Measurements from ENCODE around the gene RPSA.

Gene RPSA

DNA sequence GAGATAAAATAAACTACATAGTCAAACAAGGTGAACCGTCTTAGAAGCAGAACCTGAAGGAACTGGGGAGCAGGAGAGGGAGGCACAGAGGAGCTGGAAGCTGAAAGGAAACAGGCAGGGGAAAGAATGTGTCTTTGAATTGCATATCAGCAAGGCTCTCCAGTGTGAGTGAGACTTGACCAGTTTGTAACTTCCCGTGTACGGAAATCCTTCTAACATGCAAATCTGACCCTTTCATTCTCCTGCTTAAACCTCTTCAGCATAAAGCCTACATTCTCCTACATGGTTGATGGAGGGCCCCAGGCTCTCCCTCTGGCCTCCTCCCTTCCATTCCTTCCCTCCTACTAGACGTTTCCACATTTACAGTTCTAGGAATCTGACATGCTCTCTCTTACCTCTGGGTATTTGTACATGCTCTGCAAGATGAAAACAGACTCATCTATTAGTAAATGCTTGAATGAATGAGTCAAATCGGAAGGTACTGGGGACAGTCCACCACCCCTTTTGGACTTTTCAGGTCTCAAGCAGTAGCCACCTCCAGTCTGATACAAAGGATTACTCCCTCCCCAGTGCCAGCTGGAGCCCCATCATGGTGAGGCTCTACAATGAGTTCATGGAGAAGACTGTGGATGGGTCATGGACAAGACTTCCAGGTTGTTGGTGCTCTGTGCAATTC, 29.4 kb upstream of the RPSA start:
- DNase-seq (ENCODE audit: low spot score): no peak
- CTCF ChIA-PET: interaction anchor here (0.6 to 1.2 kb wide), 3 partner anchors 29 to 181 kb away, joined by 3 to 5 read pairs (median 3); partner anchors contain the start of gene RPSA
- TF ChIP-seq, protein P1, sequence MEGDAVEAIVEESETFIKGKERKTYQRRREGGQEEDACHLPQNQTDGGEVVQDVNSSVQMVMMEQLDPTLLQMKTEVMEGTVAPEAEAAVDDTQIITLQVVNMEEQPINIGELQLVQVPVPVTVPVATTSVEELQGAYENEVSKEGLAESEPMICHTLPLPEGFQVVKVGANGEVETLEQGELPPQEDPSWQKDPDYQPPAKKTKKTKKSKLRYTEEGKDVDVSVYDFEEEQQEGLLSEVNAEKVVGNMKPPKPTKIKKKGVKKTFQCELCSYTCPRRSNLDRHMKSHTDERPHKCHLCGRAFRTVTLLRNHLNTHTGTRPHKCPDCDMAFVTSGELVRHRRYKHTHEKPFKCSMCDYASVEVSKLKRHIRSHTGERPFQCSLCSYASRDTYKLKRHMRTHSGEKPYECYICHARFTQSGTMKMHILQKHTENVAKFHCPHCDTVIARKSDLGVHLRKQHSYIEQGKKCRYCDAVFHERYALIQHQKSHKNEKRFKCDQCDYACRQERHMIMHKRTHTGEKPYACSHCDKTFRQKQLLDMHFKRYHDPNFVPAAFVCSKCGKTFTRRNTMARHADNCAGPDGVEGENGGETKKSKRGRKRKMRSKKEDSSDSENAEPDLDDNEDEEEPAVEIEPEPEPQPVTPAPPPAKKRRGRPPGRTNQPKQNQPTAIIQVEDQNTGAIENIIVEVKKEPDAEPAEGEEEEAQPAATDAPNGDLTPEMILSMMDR (conservative IDR thresholded peaks at IDR 0.05; ENCODE audit: low read depth): no peak
- POLR2A ChIA-PET (ENCODE audit: low non-redundant PET): no interaction called here
- no peak overlapping the region for H3K27ac ChIP-seq

DNA sequence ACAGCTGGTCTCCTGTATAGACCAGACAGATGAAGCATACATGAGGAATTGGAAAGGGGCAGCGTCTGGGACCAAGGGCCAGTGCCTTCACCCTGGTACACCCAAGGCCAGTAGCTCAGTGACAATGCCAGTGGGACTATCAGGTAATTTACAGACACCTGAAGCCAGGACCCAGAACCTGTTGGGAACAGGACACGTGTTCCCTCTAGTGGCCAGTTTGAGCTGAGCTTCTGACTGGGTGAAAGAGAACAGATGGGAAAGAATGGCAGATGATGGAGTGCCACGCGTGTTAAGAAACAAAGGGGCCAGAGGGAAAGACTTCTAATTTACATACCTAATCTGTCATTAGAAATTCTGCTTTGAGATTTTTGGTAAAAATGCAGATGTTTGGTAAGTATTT, 28.4 kb upstream of the RPSA start:
- peak; percentile 33 for DNase-seq (ENCODE audit: low spot score)
- H3K27ac ChIP-seq: no peak overlapping the region
- TF ChIP-seq, protein P1 (conservative IDR thresholded peaks at IDR 0.05; ENCODE audit: low read depth): peak; percentile 77
- POLR2A ChIA-PET (ENCODE audit: low non-redundant PET): no interaction called here
- CTCF ChIA-PET: interaction anchor here (0.5 to 1.2 kb wide), 8 partner anchors 36 to 1111 kb away, joined by 3 to 5 read pairs (median 3); no protein-coding TSS in a partner anchor

DNA sequence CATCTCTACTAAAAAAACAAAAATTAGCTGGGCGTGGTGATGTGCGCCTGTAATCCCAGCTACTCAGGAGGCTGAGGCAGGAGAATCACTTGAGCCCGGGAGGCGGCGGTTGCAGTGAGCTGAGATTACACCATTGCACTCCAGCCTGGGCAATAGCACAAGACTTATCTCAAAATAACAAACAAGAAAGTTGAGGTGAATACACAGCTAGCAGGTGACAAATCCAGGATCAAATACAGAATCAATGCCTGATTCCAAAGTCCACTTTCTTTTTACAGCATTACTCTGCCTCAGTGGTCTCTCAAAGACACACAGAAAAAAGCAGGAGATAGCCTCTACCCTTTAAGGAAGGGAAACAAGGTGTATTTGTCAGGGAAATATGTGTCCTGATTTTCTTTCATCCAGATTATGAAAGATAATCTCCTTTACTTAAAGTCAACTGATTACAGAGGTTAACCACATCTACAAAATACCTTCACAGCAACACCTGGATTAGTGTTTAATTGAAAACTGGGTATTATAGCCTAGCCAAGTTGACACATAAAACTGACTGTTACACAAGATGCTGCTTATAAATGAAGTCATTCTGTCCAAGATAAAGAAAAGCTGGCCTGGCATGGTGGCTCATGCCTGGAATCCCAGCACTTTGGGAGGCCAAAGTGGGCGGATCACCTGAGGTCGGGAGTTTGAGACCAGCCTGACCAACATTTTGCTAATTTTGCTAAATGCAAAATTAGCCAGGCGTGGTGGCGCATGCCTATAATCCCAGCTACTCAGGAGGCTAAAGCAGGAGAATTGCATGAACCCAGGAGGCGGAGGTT, 27.4 kb upstream of the RPSA start:
- ChIA-PET CTCF (interaction anchor here (0.9 kb wide), 1 partner anchor 89 kb away, joined by 3 read pairs; no protein-coding TSS in a partner anchor), POLR2A (ENCODE audit: low non-redundant PET) (no interaction called here)
- TF ChIP-seq, protein P1 (conservative IDR thresholded peaks at IDR 0.05; ENCODE audit: low read depth): no peak
- no peak overlapping the region for H3K27ac ChIP-seq
- no peak for DNase-seq (ENCODE audit: low spot score)

DNA sequence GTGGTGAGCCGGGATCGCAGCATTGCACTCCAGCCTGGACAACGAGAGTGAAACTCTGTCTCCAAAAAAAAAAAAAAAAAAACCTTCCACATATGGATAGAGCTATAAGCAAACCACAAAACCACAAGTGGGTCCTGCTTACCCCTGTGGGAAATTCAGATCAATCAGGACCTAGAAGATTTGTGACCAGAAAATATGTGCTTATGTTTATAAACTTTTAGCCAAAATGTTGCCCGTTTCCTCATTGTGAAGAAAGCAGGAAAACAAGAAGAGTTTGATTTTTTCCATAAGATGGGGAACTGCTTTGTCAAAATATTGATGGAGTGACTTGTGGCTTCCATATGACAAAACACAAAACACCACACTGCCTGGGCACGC, 26.8 kb upstream of the RPSA start:
- CTCF ChIA-PET: no interaction called here
- DNase-seq (ENCODE audit: low spot score): no peak
- TF ChIP-seq, protein P1 (conservative IDR thresholded peaks at IDR 0.05; ENCODE audit: low read depth): no peak
- POLR2A ChIA-PET (ENCODE audit: low non-redundant PET): no interaction called here
- no peak overlapping the region for H3K27ac ChIP-seq

DNA sequence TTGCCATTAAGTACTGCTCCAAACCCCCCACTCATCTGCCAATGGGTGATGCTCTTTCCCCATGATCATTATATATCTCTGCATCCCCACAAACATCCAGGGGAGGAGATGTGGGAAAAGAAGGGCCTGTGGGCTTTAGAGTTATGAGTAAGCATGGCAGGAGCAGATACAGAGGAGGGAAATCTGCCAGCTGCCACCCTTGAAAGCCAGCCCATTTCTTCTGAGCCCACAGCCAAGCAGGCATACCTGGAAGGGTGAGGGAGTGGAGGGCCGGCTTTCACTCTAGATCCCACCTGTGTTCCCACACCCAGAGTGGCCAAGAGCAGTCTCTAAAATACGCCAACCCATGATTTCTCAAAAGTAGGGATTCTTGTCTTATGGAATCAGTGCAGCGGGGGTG, 25.1 kb upstream of the RPSA start:
- no peak overlapping the region for H3K27ac ChIP-seq
- TF ChIP-seq, protein P1 (conservative IDR thresholded peaks at IDR 0.05; ENCODE audit: low read depth): no peak
- DNase-seq (ENCODE audit: low spot score): no peak
- ChIA-PET POLR2A (ENCODE audit: low non-redundant PET) (no interaction called here), CTCF (no interaction called here)

DNA sequence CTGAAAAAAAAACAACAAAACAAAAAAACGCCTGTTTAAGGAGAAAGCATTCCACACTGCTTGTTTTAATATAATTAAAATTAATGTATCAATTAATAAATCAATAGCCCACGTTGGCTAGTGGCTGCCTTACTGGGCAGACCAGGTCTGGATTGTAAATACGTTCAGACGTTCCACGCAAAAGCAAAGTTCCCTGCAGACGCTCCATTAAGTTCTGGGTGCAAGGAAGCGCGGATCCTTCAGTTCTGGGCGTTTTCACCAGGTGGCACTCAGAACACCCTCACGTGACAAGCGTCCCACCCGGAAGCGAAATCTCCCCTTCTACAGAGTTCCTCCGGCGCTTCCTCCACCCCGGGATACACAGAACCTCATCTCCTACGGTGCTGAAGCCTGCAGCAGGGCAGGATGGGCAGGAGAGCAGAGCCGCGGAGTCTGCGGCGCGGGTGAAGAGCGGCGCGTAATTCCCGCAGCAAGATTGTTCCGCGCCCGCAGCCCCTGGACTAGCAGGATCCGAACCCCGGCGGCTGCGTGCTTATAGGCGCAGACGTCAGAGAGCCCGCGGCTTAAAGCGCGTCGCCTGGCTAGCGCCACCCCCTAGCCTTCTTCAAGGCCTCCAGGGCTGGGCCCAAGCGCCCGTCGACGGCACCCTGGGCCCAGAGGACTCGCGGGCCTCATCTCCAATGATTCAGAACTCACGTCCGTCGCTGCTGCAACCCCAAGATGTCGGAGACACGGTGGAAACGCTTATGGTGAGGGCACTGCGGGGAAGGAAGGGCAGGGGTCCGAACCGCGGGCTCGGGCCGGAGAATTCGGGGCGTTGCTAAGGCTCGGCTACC, 23.3 kb upstream of the RPSA start, which contains the start of gene SLC25A38:
Gene SLC25A38, plus strand, starts transcription at position 326 of the 836 bp plus-strand sequence. Its CDS starts 355 bp downstream, at position 681.
- H3K27ac ChIP-seq: peak within 1 kb of the TSS; percentile 94
- POLR2A ChIA-PET (ENCODE audit: low non-redundant PET): interaction anchor here (0.7 kb wide), 1 partner anchor 165 kb away, joined by 3 read pairs; no protein-coding TSS in a partner anchor
- CTCF ChIA-PET: no interaction called here
- DNase-seq (ENCODE audit: low spot score): peak; percentile 81
- TF ChIP-seq, protein P1 (conservative IDR thresholded peaks at IDR 0.05; ENCODE audit: low read depth): no peak
